HEK293 (cell line): ENCODE measurements around the gene TVP23C.

Experiments
- CTCF ChIA-PET: fragments of 350-600 bp; formaldehyde crosslinking; extraction: SDS; loops from one replicate; lab custom pipeline; 2021; ENCODE audit warnings: antibody characterized with exemption; lab: Yijun Ruan, JAX
- POLR2A ChIA-PET: fragments of 300-600 bp; formaldehyde crosslinking; extraction: SDS; loops from one replicate; lab custom pipeline; 2020; ENCODE audit warnings: antibody characterized with exemption, inconsistent platforms; lab: Yijun Ruan, JAX
- H3K27ac ChIP-seq: fragments of 200-500 bp; sonication (Bioruptor generic); 2 replicates; pipeline ENCODE4 v1.5.1; 2014; ENCODE audit warnings: low read depth, low read length, control low read depth, inconsistent platforms; ENCODE audit errors: extremely low read depth
- H3K36me3 ChIP-seq, 2 experiments: fragments of 200-500 bp in 1 of 2; sonication (Bioruptor generic) in 1 of 2; 1 replicate in 1 of 2; 2 replicates in 1 of 2; pipeline ENCODE4 v1.5.1; 2014 to 2017; ENCODE audit warnings: inconsistent platforms in 2 of 2, low read length in 2 of 2; ENCODE audit not compliant: control insufficient read depth in 2 of 2, insufficient read depth in 1 of 2
- H3K4me1 ChIP-seq: fragments of 200-500 bp; sonication (Bioruptor generic); 2 replicates; pipeline ENCODE4 v1.5.1; 2014; ENCODE audit warnings: mild to moderate bottlenecking, low read length, inconsistent platforms; ENCODE audit not compliant: control insufficient read depth, insufficient read depth
- H3K4me3 ChIP-seq: 2 replicates; pipeline ENCODE4 v1.5.1; 2011; ENCODE audit warnings: low read depth, mild to moderate bottlenecking, control low read depth, low read length, moderate library complexity
- H3K9me3 ChIP-seq: fragments of 200-500 bp; sonication (Bioruptor generic); 2 replicates; pipeline ENCODE4 v1.5.1; 2014; ENCODE audit warnings: low read depth, low read length, inconsistent platforms; ENCODE audit not compliant: control insufficient read depth, insufficient read depth
- GFI1B ChIP-seq: fragments of 450-650 bp; formaldehyde crosslinking; IDR thresholded peaks from 2 replicates; pipeline ENCODE4 v1.5.1; 2016; ENCODE audit warnings: missing biosample characterization, missing genetic modification characterization
- KLF10 ChIP-seq: fragments of 450-650 bp; IDR thresholded peaks from 2 replicates; pipeline ENCODE4 v1.5.1; 2018; ENCODE audit warnings: missing biosample characterization, mild to moderate bottlenecking, missing genetic modification characterization
- ZEB2 ChIP-seq: fragments of 450-650 bp; formaldehyde crosslinking; IDR thresholded peaks from 2 replicates; pipeline ENCODE4 v1.5.1; 2016; ENCODE audit warnings: missing biosample characterization, missing genetic modification characterization
- ZNF184 ChIP-seq: fragments of 450-650 bp; IDR thresholded peaks from 2 replicates; pipeline ENCODE4 v1.5.1; 2018; ENCODE audit warnings: missing biosample characterization, mild to moderate bottlenecking, missing genetic modification characterization
- ZNF324 ChIP-seq: fragments of 450-650 bp; formaldehyde crosslinking; IDR thresholded peaks from 2 replicates; pipeline ENCODE4 v1.5.1; 2016; ENCODE audit warnings: missing biosample characterization, missing genetic modification characterization
- ZNF37A ChIP-seq: fragments of 450-650 bp; IDR thresholded peaks from 2 replicates; pipeline ENCODE4 v1.5.1; 2018; ENCODE audit warnings: missing biosample characterization, missing genetic modification characterization
- ZNF416 ChIP-seq: fragments of 450-650 bp; formaldehyde crosslinking; IDR thresholded peaks from 2 replicates; pipeline ENCODE4 v1.5.1; 2016; ENCODE audit warnings: missing biosample characterization, missing genetic modification characterization
- ZNF747 ChIP-seq: fragments of 450-650 bp; formaldehyde crosslinking; IDR thresholded peaks from 2 replicates; pipeline ENCODE4 v1.5.1; 2016; ENCODE audit warnings: missing biosample characterization, missing genetic modification characterization
- TF ChIP-seq, protein P1 (sequence below): fragments of 450-650 bp; formaldehyde crosslinking; optimal IDR thresholded peaks from 2 replicates; pipeline ENCODE3; 2016; ENCODE audit warnings: missing biosample characterization, mild to moderate bottlenecking, missing genetic modification characterization
- TF ChIP-seq, protein P2 (sequence below): fragments of 450-650 bp; formaldehyde crosslinking; IDR thresholded peaks from 2 replicates; pipeline ENCODE4 v1.5.1; 2016; ENCODE audit warnings: missing biosample characterization, missing genetic modification characterization
- TF ChIP-seq, protein P3 (sequence below): fragments of 450-650 bp; formaldehyde crosslinking; IDR thresholded peaks from 2 replicates; pipeline ENCODE4 v1.5.1; 2016; ENCODE audit warnings: missing biosample characterization, missing genetic modification characterization
- TF ChIP-seq, protein P4 (sequence below): fragments of 450-650 bp; formaldehyde crosslinking; IDR thresholded peaks from 2 replicates; pipeline ENCODE4 v1.5.1; 2016; ENCODE audit warnings: missing biosample characterization, missing genetic modification characterization
- TF ChIP-seq, protein P5 (sequence below): fragments of 450-650 bp; formaldehyde crosslinking; IDR thresholded peaks from 2 replicates; pipeline ENCODE4 v1.5.1; 2017; ENCODE audit warnings: missing biosample characterization, missing genetic modification characterization

The TVP23C gene

DNA sequence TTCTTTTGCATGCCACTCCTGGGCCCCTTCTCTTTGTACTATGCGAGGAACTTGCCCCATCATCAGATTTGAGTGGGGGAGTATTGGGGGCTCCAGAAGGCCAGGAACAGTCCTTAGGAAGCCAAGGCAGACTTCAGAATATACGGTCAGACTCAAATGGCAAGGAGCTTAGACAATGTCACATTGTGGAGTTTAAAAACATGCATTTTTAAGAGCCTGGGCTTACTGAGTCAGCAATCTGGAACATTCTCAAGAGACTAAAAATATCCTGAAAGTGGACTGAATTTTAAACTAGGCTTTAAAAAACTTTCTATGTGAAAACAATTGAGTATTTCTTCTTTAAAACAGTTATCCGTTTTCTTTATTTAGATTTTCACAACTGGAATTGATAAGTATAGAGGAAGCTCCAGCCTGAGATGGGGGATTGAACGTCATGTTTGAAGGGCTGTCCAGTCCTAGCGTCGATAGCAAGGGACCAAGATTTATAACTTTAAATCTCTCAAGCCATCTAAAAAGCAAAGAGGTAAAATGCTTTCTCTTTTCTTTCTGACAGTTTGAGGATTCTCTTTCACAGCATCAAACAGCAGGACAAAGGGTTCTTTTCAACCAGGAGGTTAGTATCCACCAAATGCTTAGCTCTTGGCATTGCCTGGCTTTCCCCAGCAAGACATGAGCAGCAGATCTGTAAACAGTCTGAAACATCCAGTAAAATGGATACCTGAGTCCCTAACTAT, 50.1 kb downstream of the TVP23C start:
- POLR2A ChIA-PET, result no interaction called here
- H3K4me1 ChIP-seq, result no peaks in the 10 kb centered on the region
- H3K9me3 ChIP-seq, result no peaks in the 10 kb centered on the region
- CTCF ChIA-PET, result interaction anchor here (0.8 to 3.0 kb wide), 5 partner anchors 10 to 300 kb away, joined by 3 to 20 read pairs (median 3); no protein-coding TSS in a partner anchor
- peaks cover 0 to 70% of the 10 kb centered on the region in 2 experiments; a peak in 1 of 3 replicates for H3K36me3 ChIP-seq
- TF ChIP-seq, protein P1, sequence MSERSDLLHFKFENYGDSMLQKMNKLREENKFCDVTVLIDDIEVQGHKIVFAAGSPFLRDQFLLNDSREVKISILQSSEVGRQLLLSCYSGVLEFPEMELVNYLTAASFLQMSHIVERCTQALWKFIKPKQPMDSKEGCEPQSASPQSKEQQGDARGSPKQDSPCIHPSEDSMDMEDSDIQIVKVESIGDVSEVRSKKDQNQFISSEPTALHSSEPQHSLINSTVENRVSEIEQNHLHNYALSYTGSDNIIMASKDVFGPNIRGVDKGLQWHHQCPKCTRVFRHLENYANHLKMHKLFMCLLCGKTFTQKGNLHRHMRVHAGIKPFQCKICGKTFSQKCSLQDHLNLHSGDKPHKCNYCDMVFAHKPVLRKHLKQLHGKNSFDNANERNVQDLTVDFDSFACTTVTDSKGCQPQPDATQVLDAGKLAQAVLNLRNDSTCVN (tag by site-specific recombination), result no peak
- TF ChIP-seq ZNF184 (tag by site-specific recombination) (no peak), GFI1B (tag by site-specific recombination) (no peak), ZNF37A (no peak), KLF10 (no peak), ZEB2 (tag by site-specific recombination) (no peak)
- TF ChIP-seq, protein P2, sequence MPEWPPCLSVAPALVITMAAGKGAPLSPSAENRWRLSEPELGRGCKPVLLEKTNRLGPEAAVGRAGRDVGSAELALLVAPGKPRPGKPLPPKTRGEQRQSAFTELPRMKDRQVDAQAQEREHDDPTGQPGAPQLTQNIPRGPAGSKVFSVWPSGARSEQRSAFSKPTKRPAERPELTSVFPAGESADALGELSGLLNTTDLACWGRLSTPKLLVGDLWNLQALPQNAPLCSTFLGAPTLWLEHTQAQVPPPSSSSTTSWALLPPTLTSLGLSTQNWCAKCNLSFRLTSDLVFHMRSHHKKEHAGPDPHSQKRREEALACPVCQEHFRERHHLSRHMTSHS (tag by site-specific recombination), result no peak
- TF ChIP-seq, protein P3, sequence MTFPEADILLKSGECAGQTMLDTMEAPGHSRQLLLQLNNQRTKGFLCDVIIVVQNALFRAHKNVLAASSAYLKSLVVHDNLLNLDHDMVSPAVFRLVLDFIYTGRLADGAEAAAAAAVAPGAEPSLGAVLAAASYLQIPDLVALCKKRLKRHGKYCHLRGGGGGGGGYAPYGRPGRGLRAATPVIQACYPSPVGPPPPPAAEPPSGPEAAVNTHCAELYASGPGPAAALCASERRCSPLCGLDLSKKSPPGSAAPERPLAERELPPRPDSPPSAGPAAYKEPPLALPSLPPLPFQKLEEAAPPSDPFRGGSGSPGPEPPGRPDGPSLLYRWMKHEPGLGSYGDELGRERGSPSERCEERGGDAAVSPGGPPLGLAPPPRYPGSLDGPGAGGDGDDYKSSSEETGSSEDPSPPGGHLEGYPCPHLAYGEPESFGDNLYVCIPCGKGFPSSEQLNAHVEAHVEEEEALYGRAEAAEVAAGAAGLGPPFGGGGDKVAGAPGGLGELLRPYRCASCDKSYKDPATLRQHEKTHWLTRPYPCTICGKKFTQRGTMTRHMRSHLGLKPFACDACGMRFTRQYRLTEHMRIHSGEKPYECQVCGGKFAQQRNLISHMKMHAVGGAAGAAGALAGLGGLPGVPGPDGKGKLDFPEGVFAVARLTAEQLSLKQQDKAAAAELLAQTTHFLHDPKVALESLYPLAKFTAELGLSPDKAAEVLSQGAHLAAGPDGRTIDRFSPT (tag by site-specific recombination), result no peak
- TF ChIP-seq, protein P4, sequence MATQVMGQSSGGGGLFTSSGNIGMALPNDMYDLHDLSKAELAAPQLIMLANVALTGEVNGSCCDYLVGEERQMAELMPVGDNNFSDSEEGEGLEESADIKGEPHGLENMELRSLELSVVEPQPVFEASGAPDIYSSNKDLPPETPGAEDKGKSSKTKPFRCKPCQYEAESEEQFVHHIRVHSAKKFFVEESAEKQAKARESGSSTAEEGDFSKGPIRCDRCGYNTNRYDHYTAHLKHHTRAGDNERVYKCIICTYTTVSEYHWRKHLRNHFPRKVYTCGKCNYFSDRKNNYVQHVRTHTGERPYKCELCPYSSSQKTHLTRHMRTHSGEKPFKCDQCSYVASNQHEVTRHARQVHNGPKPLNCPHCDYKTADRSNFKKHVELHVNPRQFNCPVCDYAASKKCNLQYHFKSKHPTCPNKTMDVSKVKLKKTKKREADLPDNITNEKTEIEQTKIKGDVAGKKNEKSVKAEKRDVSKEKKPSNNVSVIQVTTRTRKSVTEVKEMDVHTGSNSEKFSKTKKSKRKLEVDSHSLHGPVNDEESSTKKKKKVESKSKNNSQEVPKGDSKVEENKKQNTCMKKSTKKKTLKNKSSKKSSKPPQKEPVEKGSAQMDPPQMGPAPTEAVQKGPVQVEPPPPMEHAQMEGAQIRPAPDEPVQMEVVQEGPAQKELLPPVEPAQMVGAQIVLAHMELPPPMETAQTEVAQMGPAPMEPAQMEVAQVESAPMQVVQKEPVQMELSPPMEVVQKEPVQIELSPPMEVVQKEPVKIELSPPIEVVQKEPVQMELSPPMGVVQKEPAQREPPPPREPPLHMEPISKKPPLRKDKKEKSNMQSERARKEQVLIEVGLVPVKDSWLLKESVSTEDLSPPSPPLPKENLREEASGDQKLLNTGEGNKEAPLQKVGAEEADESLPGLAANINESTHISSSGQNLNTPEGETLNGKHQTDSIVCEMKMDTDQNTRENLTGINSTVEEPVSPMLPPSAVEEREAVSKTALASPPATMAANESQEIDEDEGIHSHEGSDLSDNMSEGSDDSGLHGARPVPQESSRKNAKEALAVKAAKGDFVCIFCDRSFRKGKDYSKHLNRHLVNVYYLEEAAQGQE (tag by site-specific recombination), result no peak
- TF ChIP-seq, protein P5, sequence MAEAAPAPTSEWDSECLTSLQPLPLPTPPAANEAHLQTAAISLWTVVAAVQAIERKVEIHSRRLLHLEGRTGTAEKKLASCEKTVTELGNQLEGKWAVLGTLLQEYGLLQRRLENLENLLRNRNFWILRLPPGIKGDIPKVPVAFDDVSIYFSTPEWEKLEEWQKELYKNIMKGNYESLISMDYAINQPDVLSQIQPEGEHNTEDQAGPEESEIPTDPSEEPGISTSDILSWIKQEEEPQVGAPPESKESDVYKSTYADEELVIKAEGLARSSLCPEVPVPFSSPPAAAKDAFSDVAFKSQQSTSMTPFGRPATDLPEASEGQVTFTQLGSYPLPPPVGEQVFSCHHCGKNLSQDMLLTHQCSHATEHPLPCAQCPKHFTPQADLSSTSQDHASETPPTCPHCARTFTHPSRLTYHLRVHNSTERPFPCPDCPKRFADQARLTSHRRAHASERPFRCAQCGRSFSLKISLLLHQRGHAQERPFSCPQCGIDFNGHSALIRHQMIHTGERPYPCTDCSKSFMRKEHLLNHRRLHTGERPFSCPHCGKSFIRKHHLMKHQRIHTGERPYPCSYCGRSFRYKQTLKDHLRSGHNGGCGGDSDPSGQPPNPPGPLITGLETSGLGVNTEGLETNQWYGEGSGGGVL (tag by site-specific recombination), result no peak
- TF ChIP-seq, all 188 proteins: peak for 0
- Histone ChIP-seq H3K27ac (no peak overlapping the region), H3K4me3 (no peak overlapping the region)

DNA sequence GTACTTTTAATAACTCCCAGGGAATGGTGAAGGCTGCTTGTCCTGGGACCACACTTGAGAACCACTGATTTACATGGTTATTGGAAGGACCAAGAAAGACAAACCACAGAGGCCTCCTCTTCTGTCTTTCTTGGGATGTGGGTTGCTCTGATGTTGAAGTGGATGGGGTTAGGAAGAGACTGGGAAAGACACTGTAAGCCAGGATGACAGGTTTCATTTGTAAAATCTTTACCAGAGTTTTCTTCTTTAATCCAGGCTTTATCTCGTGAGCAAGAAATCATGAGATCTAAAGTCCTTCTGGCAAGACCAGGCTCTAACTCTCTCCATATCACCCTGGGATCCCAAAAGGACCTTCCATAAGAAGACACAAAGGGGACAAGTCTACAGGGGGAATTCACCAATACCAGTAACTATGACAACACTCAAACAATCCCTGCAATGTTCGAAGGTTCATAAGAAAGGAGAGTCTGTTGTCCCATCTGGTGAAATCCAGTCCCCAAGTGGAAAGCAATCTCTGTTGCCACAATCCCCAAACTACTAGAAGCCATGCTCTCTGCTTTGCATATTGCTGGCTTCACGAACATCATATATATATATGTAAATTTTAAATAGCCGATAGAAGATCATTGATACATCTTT, 51.1 kb downstream of the TVP23C start:
- ChIA-PET CTCF (interaction anchor here (1.5 to 3.0 kb wide), 2 partner anchors 9 kb away, joined by 12 to 20 read pairs; no protein-coding TSS in a partner anchor), POLR2A (no interaction called here)
- H3K4me3 ChIP-seq, result no peak overlapping the region
- no peaks in the 10 kb centered on the region for H3K9me3 ChIP-seq
- TF ChIP-seq ZNF416 (tag by site-specific recombination) (no peak), ZNF324 (tag by site-specific recombination) (no peak), ZNF747 (tag by site-specific recombination) (no peak)
- no peaks in the 10 kb centered on the region for H3K4me1 ChIP-seq
- H3K27ac ChIP-seq, result no peak overlapping the region
- H3K36me3 ChIP-seq, result peaks cover 0 to 70% of the 10 kb centered on the region in 2 experiments; a peak in 1 of 3 replicates
